HG02884 (cell line): ENCODE results near the gene LPCAT1.
A peak's percentile ranks its signal among the peaks of the same experiment; 100 is the strongest.
"Not testable (repeated sequence)": the region's sequence is repeated elsewhere in the genome, so short reads cannot be mapped to it uniquely, and the experiment has no call there.

Experiments used
- ATAC-seq: cut with Tn5 transposase; IDR thresholded peaks from one replicate; pipeline ENCODE4 v1.9.1; 2021; ENCODE audit warnings: mild to moderate bottlenecking, moderate library complexity; ENCODE audit not compliant: unreplicated experiment

Gene LPCAT1, protein sequence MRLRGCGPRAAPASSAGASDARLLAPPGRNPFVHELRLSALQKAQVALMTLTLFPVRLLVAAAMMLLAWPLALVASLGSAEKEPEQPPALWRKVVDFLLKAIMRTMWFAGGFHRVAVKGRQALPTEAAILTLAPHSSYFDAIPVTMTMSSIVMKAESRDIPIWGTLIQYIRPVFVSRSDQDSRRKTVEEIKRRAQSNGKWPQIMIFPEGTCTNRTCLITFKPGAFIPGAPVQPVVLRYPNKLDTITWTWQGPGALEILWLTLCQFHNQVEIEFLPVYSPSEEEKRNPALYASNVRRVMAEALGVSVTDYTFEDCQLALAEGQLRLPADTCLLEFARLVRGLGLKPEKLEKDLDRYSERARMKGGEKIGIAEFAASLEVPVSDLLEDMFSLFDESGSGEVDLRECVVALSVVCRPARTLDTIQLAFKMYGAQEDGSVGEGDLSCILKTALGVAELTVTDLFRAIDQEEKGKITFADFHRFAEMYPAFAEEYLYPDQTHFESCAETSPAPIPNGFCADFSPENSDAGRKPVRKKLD

DNA sequence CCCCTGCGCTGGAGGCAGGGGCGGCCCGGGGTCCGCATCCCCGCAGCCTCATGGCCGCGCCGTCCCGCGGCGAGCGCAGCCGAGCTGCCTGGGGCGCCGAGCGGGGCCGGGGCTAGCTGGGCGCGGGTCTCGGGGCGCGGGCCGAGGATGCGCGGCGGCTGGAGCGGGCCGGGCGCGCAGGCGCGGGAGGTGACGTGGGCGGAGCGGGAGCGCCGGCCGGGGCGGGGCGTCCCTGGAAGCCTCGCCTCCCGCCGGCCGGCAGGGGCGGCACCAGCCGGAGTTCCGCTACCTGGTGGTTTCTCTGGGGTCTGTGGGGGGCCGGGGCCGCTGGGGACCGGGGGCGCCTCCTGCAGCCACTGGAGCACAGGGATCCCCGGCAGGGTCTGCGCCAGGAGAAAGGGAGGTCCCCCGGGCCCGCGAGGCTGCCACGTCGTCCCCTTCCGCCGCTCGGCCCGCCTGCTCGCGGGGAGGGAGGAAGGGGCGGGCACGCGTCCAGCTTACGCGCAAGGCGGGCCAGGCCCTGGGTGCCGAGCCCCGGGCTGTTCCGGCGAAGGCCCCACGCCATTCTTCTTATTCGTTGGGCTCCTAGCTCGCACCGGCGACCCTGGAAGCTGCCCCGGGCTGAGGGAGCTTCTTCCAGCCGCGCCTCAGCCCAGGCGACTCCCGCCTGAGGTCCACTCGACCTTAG, at the start of gene LPCAT1:
Gene LPCAT1, minus strand, starts transcription at position 168 of the 688 bp plus-strand sequence. Its CDS starts 116 bp downstream, at position 52.
- ATAC-seq = peak; percentile 67

DNA sequence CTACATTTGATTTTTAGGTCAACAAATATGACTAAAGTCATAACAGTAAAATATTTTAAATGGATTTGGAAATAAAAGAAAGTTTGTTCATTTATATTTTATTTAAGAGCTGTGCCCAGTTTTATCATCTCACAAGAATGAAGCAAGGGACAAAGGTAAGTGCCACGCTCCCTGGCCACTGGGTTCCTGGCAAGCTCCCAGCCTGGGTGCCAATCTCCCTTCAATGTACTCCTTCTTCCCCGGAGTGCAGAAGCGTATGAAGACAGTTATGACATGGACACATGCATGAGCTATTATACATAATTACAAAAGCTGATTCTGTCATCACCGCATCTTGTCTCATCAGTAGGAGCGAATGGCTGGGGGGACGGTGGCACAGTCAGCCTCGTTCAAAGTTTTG, 48.1 kb upstream of the LPCAT1 start:
- ATAC-seq = not testable (repeated sequence)

DNA sequence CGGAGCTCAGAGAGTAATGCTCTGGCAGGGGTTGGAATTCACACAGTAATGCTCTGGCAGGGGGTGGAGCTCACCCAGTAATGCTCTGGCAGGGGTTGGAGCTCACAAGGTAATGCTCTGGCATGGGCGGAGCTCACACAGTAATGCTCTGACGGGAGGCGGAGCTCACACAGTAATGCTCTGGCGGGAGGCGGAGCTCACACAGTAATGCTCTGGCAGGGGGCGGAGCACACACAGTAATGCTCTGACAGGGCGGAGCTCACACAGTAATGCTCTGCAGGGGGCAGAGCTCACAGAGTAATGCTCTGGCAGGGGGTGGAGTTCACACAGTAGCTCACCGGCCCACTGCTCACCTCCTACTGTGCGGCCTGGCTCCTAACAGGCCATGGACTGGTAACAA, 47.2 kb upstream of the LPCAT1 start:
- no peak for ATAC-seq

DNA sequence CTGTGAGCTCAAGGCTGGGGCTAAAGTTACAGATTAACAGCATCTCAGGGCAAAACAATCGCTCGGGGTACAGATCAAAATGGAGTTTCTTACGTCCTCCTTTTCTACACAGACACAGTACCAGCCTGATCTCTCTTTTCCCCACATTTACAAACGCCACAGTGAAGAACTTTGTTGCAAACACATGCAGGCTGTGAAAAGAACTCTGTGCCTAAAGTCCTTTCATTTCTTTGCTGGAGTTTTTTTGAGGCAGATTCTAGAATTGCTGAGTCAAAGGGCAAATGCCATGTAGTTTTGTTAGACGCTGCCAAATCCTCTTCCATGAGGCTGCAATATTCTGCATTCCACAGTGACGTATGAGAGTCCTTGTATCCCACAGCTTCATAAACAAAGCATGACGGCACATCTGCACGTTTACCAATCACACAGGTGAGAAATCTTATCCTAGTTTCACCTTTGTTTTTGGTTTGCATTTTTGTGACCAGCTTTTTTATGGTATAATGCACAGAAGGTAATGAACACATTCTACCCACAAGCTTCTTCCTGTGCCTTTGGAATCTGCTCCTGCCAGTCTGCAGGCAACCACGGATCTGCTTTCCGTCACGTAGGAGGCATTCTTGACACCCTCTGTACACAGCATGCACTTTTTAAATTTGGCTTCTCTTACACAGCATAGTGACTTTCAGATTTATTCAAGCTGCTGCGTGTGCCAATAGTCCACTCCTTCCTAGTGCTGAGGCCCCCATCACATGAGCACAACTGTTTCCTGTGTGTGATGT, 44.6 kb upstream of the LPCAT1 start:
- ATAC-seq = no peak

DNA sequence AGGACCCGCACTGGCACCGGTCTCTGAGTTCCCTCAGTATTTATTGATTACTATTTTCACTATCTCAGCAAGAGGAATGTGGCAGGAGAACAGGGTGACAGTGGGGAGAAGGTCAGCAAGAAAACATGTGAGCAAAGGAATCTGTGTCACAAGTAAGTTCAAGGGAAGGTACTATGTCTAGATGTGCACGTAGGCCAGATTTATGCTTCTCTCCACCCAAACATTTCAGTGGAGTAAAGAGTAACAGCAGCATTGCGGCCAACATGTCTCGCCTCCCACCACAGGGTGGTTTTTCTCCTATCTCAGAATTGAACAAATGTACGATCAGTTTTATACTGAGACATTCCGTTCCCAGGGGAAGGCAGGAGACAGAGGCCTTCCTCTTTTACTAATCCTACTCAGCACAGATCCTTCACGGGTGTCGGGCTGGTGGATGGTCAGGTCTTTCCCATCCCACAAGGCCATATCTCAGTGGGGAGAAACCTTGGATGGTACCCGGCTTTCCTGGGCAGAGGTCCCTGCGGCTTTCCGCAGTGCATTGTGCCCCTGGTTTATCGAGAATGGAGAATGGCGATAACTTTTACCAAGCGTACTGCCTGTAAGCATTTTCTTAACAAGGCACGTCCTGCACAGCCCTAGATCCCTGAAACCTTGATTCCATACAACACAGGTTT, 43.9 kb upstream of the LPCAT1 start:
- not testable (repeated sequence) for ATAC-seq

DNA sequence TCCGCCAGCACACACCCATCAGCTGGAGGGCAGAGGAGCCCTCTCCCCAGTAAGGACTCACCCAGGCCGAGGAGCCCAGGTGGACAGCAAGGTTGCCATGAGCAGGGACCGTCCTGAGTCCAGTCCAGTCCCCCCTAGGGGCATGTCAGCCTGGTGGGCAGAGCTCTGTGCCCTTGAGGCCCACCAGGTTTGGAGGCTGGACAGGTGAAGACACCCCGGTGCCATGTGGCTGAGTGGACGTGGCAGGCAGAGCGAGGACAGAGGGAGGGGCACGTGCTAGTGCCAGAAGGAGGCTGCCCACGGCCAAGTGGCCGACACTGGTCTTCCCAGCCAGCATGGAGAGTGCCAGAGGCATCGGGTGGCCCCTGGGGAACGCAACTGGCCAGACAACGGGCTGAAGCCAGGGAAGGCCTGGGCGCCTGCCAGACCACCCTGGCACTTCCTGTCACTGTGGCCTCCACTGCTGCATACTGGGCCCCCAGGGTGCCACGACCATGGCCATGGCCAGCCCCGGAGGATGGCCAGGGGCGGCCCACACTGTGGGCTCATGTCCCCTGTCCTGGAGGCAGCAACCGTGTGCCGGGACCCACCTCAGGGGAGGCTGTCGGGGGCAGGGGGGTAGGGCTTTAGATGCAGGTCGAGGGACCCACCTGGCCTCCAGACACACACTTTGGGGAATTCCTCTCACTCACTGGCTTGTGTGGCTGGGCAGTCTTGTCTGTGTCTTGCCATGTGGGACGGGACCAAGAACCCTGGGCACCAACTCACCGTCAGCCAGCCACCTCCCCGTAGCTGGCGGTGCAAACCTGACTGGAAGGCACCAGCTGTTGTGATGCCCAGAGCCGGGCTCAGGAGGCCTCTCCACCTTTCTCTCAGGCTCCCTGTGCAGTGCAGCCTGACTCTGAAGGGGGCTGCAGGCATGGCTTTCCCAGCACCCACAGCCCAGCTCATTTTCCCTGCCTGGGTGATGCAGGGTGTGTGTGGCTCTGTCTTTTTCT, 42.3 kb upstream of the LPCAT1 start:
- ATAC-seq = no peak

DNA sequence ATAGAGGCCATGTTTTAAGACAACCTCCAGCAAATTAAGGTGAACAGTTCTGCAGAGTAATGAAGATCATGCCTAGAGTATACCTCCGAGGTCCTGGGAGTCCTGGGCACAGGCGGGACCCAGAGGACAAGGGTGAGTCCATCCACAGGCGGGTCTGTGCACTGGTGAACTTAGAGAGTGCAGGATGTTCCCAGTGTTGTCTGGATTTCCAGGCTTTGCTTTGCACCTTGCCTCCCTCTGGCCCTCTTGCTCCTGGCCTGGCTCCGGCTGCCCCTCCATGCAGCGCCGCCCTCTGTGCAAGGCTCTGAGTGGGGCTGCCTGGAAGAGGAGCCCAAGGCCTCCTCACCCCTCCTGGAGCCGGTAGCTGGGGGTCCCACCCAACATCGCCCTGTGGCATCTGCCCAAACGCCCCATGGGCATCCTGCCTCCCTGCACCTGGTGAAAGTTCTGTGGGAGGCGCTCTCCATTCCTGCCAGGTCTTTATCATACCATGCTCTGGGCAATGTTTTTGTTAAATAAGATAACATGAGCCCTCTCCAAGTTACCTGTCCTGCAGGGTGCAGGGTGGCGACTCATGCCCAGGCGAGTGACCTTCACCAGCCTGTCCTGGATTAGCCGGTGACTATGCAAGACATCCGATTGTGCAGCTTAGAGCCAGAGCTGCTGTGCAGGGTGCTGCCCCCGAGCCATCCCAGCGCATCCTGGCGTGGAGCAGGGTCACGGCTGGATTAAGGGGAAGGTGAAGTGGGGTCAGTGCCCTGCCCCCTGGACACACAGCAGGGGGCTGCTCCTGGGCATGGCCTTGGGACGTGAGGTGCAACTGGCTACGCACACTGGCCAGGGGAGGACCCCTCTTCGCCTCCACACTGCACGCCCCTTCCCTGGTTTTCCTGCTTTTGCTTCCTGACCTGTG, 41.3 kb upstream of the LPCAT1 start:
- no peak for ATAC-seq

DNA sequence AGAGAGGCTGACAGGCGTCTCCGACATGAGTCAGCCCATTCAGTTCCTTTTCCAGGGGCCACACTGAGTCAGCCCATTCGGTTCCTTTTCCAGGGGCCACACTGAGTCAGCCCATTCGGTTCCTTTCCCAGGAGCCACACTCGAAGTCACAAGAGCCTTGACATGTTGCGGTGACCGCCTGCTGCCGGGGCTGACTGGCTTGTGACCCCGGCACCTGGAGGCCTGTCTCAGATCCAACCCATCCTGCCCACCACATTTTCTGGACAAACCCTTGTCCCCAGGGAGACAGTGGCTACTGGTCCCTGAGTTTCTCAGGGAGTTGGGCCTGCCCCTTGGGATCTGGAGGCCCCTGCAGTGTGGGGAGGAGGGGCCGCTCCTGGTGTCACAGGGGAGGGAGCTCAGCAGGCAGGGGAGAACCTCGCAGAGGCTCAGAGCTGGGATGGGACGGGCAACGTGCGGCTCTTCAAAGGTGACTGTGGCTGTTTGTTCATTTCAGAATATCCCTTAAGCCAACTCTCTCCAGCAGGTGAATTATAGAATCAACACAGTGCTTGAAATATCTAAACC, 40.5 kb upstream of the LPCAT1 start:
- no peak for ATAC-seq

DNA sequence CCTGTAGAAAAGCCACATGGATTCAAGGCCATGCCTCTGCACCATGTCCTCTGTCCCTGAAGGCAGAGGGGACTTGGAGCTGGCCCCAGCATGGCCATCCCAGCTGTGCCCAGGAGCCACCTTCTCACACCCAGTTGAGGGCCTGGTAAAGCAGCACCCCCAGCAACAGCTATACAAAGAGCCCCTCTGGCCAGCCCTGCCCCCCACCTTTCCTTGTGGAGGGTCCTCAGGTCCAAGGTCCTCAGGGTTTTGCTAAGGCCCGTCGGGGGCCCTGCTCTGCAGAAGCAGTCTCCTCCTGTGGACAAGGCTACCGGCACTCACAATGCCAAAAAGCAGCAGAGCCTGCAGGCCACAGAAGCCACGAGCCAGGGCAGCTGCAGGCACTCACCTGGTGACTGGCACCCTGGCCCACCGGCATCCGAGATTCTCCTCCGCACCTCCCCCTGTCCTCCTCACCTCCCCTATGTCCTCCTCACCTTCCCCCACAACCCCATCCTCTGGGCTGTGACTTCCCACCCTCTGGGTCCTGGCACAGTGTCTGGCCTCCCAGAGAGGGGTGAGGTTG, 39.9 kb upstream of the LPCAT1 start:
- ATAC-seq = no peak

DNA sequence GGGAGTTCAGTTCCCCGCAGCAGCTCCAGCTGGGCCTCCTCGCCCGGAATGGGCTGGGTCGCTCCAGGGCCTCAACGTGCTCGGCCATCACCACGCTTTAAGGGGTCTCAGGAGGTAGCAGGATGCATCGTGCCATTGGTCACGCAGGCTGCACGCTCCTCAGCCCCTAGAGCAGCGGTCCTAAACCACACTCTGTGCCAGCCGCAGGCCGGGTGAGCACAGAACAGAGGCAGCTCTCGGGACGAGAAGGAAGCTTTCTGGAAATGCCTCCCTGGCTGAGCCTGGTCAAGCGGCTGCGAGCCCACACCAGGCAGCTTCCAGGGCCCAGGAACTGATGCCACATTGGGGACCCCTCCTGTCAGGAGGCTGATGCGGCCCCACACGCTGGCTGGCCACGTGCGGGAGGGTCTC, 39.3 kb upstream of the LPCAT1 start:
- ATAC-seq = no peak

DNA sequence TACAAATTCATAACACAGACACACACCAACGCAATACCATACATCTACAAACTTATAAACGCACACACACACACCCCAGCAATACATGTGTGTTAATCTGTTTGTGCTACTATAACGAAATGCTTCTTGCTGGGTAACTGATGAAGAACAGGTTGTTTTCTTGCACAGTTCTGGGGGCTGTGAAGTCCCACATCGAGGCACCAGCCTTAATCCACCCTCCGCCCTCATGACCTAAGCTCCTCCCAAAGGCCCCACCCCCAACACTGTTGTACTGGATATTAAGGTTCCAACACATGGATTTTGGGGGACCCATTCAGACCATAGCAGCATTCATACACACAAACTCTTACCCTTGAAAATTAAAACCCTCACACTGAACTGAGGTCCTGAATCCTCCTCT, 38.8 kb upstream of the LPCAT1 start:
- no peak for ATAC-seq

DNA sequence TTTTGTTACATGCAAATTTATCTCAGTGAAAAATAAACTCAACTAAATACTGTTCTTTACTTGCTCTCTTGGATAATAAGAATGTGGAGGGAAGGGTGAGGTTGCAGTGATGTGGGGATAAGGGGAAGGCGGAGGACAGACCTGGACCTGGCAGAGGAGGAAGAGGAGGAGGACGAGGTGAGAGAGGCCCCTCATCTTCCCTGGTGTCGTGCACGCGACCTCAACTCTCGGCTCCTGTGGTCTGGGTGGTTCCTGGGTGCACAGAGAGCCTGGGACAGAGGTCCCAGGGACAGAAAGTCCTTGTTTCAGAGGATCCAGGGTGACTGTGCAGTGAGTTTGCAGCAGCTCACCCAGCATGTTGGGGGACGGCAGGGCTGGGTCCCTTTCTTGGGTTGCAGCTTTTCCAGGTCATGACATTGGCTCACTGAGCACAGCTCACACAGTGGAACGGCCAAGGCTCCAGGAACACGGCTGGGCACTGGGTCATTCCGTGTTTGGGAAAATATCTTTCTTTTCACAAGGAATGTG, 37.7 kb upstream of the LPCAT1 start:
- ATAC-seq = no peak

DNA sequence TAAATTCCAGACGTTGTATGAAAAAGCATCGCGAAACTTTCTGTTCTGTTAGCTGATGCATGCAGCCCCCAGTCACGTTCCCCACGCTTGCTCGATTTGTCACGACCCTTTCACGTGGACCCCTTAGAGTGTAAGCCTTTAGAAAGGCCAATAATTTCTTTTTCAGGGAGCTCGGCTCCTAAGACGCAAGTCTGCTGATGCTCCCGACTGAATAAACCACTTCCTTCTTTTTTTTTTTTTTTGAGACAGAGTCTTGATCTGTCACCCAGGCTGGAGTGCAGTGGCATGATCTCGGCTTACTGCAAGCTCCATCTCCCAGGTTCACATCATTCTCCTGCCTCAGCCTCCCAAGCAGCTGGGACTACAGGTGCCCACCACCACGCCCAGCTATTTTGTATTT, 36.7 kb upstream of the LPCAT1 start:
- not testable (repeated sequence) for ATAC-seq

DNA sequence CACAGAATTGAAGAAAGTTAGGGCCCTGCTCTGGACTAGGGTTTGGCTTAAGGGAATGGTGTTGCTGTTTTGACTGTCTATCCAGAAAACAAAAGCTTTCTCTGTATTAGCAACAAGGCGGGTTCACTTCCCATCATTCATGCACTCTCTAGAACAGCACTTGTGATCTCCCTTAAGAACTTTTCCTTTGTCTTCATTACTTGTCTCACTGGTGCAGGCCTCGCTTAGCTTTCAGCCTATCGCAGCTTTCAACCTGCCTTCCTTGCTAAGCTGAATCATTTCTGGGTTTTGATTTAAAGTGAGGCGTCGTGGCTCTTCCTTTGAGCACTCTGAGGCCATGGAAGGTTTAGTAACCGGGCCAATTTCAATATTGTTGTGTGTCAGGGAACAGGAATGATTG, 35.2 kb upstream of the LPCAT1 start:
- no peak for ATAC-seq

DNA sequence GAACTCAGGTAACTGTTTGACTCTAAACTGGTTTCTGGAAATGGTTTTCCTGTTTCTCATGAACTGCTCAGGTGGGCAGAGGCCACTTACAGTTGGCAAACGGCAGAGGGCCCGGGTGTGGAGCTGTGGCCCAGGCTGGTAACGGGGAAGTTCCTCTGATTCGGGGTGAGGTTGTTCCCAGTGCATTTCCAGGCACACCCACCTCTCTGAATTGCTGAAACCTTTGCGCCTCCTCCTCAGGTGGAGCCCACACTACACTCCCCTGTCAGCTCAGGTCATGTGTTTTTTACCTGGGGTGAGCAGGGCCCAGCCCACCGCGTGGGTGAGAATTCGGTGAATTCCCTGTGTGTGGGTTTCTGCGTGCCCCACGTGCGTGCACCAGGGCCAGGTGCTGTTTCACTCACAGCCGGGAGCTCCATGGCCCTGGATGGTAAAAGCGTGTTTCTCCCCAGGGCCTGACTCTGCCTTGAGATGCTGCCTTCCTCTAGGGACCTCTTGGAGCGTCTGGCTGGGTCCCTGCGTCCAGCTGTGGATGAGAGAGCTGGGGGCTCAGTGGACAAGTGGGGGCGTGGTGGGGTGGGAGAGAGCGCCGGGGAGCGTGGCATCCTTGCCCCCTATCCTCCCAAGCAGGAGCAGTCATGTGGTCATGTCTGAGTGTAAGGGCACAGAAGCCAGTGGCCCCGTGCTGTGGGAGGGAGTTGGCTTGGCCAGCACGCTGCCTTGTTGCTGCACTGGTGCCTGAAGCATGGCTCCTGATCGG, 33.5 kb upstream of the LPCAT1 start:
- ATAC-seq = no peak

DNA sequence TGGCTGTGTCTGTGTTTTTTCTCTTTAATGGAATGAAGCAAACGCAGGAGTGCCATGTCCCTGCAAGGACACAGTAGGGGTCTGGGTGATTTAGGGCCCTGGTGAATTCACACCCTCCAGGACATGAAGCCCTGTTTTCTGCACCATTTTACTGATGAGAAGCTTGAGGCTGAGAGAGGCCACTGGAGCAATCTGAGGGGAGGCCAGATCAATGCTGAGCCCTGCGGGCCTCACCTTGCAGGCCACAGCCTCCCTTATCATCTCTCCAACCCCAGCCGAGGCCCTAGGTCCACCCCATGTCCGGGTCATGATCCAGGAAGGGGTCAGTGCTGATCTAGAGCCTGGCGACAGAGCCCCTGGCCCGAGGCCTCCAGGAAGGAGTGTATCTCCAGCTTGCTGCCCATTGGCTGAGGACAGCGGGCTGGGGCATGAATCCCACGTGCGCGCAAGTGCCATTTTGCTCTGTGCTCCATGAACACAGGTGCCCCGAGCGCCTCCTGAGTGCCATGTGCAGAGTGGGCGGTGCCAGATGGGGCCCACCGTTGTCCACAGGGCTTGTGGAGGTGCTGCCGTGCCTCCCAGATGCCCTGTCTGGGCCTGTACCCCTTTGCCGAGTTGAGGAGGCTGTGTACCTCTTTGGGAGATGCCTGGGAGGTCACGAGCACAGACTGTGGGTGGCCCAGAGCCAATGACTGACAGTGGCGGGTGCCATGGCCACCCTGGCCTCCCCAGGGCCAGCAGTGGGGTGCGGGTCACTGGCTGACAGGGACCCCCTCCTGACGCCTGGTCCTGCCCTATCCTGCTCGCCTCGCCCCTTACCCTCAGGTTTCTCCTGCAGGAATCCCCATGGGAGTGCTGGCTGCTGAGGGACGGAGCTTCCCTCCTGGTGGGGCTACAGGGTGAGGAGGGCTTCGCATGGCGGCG, 32.3 kb upstream of the LPCAT1 start:
- ATAC-seq = no peak
